ENCODE measurements around the gene CPAMD8. TPM values are rescaled to one million over a fixed set of nuclear protein-coding genes. Genes with fewer than 3 reads are reported as not detected.

The CPAMD8 gene
- total and polyA plus RNA-seq, 9 of the 15 experiments (the other 6 are each of a cell fraction or from before 2014, with no cell fraction given): 0.20 to 2.1 (median 1.3) TPM

DNA sequence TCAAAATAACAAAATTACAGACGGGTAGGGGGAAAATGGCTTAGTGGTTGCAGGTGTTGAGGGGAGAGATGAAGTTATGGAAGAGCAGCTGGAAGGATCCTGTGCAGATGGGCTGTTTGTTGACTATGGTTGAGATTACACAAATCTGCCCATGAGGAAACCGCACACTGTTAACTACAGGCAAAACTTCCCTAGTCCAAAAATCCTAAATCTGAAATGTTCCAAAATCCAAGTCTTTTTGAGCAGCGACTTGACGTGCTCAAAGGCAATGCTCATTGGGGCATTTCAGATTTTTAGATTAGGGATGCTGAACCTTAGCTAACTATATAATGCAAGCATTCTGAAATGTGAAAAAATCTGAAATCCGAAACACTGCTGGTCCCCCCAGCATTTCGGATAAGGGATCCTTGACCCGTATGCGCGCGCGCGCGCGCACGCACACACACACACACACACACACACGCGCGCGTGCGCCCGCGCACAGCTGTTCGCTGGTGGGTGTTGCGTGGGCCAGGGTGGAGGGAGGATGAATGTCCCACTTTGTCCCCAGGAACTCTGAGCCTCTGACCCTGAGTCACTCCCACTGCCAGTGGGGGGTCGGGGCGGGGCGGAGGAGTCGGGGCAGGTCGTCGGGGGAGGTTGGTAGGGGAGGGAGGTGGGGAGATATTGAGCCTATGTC, 131.0 kb downstream of the CPAMD8 start (continued):
- no peak for TF ChIP-seq MAFF (IDR thresholded peaks at IDR 0.05; ENCODE audit: low read length)
- no peak for TF ChIP-seq ZFP1 (CRISPR knock-in tag; IDR thresholded peaks at IDR 0.05)
- TF ChIP-seq, protein P1, sequence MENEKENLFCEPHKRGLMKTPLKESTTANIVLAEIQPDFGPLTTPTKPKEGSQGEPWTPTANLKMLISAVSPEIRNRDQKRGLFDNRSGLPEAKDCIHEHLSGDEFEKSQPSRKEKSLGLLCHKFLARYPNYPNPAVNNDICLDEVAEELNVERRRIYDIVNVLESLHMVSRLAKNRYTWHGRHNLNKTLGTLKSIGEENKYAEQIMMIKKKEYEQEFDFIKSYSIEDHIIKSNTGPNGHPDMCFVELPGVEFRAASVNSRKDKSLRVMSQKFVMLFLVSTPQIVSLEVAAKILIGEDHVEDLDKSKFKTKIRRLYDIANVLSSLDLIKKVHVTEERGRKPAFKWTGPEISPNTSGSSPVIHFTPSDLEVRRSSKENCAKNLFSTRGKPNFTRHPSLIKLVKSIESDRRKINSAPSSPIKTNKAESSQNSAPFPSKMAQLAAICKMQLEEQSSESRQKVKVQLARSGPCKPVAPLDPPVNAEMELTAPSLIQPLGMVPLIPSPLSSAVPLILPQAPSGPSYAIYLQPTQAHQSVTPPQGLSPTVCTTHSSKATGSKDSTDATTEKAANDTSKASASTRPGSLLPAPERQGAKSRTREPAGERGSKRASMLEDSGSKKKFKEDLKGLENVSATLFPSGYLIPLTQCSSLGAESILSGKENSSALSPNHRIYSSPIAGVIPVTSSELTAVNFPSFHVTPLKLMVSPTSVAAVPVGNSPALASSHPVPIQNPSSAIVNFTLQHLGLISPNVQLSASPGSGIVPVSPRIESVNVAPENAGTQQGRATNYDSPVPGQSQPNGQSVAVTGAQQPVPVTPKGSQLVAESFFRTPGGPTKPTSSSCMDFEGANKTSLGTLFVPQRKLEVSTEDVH (IDR thresholded peaks at IDR 0.05; ENCODE audit: low read depth, partially characterized antibody): peak; percentile 23
- no peak for TF ChIP-seq NR2C2 (CRISPR knock-in tag; IDR thresholded peaks at IDR 0.05)
- TF ChIP-seq NR2C2 (tag; IDR thresholded peaks at IDR 0.05): peak; percentile 77
- TF ChIP-seq ZNF444 (CRISPR knock-in tag; IDR thresholded peaks at IDR 0.05): no peak
- TF ChIP-seq SMARCB1 (IDR thresholded peaks at IDR 0.05; ENCODE audit: insufficient read length, low read depth): peak; percentile 40
- peak; percentile 8; the same call in 1 of the 2 replicates for TF ChIP-seq KLF16 (IDR thresholded peaks at IDR 0.05)
- peak; percentile 61; the same call in 1 of the 2 replicates for TF ChIP-seq SUPT5H (IDR thresholded peaks at IDR 0.05)
- peak; percentile 70 to 80; a peak in 2 of 4 replicates for TF ChIP-seq KDM1A (IDR thresholded peaks at IDR 0.05)
- TF ChIP-seq, protein P2, sequence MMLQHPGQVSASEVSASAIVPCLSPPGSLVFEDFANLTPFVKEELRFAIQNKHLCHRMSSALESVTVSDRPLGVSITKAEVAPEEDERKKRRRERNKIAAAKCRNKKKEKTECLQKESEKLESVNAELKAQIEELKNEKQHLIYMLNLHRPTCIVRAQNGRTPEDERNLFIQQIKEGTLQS (IDR thresholded peaks at IDR 0.05): peak; percentile 39
- TF ChIP-seq, protein P2 (CRISPR knock-in tag; conservative IDR thresholded peaks at IDR 0.05): no peak
- TF ChIP-seq, protein P3, sequence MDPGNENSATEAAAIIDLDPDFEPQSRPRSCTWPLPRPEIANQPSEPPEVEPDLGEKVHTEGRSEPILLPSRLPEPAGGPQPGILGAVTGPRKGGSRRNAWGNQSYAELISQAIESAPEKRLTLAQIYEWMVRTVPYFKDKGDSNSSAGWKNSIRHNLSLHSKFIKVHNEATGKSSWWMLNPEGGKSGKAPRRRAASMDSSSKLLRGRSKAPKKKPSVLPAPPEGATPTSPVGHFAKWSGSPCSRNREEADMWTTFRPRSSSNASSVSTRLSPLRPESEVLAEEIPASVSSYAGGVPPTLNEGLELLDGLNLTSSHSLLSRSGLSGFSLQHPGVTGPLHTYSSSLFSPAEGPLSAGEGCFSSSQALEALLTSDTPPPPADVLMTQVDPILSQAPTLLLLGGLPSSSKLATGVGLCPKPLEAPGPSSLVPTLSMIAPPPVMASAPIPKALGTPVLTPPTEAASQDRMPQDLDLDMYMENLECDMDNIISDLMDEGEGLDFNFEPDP (CRISPR knock-in tag; IDR thresholded peaks at IDR 0.05): no peak
- TF ChIP-seq PHB2 (IDR thresholded peaks at IDR 0.05; ENCODE audit: low read depth): no peak
- TF ChIP-seq, protein P4, sequence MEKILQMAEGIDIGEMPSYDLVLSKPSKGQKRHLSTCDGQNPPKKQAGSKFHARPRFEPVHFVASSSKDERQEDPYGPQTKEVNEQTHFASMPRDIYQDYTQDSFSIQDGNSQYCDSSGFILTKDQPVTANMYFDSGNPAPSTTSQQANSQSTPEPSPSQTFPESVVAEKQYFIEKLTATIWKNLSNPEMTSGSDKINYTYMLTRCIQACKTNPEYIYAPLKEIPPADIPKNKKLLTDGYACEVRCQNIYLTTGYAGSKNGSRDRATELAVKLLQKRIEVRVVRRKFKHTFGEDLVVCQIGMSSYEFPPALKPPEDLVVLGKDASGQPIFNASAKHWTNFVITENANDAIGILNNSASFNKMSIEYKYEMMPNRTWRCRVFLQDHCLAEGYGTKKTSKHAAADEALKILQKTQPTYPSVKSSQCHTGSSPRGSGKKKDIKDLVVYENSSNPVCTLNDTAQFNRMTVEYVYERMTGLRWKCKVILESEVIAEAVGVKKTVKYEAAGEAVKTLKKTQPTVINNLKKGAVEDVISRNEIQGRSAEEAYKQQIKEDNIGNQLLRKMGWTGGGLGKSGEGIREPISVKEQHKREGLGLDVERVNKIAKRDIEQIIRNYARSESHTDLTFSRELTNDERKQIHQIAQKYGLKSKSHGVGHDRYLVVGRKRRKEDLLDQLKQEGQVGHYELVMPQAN (IDR thresholded peaks at IDR 0.05; ENCODE audit: borderline replicate concordance): 0 out of 2 replicates have a peak, but pooled peaks have one; percentile 24
- TF ChIP-seq, protein P5, sequence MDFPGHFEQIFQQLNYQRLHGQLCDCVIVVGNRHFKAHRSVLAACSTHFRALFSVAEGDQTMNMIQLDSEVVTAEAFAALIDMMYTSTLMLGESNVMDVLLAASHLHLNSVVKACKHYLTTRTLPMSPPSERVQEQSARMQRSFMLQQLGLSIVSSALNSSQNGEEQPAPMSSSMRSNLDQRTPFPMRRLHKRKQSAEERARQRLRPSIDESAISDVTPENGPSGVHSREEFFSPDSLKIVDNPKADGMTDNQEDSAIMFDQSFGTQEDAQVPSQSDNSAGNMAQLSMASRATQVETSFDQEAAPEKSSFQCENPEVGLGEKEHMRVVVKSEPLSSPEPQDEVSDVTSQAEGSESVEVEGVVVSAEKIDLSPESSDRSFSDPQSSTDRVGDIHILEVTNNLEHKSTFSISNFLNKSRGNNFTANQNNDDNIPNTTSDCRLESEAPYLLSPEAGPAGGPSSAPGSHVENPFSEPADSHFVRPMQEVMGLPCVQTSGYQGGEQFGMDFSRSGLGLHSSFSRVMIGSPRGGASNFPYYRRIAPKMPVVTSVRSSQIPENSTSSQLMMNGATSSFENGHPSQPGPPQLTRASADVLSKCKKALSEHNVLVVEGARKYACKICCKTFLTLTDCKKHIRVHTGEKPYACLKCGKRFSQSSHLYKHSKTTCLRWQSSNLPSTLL (IDR thresholded peaks at IDR 0.05): no peak
- TF ChIP-seq EP400 (IDR thresholded peaks at IDR 0.05): 0 out of 2 replicates have a peak, but pooled peaks have one; percentile 16
- no peak for TF ChIP-seq MTF1 (CRISPR knock-in tag; IDR thresholded peaks at IDR 0.05; ENCODE audit: borderline replicate concordance)
- no peak for TF ChIP-seq TRIM28 (IDR thresholded peaks at IDR 0.05)
- TF ChIP-seq SMARCE1 (IDR thresholded peaks at IDR 0.05): peak; percentile 44; the same call in 1 of the 2 replicates
- no peak for TF ChIP-seq TAL1 (IDR thresholded peaks at IDR 0.05)
